GM19452 (cell line): ENCODE results near the gene BICRA.

Experiments used
- ATAC-seq: cut with Tn5 transposase; IDR thresholded peaks from one replicate; pipeline ENCODE4 v1.9.1; 2021; ENCODE audit not compliant: unreplicated experiment

BICRA gene

DNA sequence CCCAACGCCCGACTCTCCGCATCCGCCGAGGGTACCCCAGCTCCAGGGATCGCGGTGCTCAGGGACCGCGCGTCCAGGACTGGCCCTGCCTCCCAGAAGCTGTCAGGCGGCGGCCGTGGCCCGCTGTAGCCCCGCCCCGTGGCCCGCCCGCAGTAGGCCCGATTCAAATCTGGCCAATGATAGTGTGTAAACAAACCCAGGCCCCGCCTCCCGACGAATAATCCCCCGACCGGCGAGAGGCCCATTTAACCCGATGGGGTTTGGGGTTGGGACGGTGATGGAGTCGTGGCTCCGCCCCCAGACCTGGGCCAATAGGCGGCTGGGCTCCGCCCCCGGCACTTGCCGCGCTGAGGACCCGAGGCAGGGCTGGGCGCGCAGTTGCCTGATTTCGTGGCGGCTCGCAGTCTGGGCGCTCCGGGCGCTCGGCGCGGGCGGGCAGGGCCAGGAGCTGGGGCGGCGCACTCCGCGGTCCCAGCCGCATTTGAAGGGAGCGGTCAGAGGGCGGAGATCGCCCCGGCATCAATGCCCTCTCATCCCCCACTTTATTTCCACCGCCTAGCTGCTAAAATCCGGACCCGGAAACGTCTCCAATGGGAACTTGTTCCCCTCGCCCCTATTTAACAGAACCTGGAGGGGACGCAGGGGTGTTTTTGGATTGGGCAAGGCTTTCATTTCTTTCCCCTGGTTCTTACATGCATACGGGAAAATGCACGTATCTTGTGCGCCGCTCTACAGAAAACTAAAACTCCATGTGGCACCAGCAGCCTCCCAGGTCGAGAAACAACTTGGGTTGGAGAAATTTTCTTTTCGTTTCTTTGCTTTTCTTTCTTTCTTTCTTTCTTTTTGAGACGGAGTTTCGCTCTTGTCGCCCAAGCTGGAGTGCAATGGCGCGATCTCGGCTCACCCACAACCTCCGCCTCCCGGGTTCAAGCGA lies 8.4 kb upstream of the BICRA start:
- peak; percentile 96 for ATAC-seq

DNA sequence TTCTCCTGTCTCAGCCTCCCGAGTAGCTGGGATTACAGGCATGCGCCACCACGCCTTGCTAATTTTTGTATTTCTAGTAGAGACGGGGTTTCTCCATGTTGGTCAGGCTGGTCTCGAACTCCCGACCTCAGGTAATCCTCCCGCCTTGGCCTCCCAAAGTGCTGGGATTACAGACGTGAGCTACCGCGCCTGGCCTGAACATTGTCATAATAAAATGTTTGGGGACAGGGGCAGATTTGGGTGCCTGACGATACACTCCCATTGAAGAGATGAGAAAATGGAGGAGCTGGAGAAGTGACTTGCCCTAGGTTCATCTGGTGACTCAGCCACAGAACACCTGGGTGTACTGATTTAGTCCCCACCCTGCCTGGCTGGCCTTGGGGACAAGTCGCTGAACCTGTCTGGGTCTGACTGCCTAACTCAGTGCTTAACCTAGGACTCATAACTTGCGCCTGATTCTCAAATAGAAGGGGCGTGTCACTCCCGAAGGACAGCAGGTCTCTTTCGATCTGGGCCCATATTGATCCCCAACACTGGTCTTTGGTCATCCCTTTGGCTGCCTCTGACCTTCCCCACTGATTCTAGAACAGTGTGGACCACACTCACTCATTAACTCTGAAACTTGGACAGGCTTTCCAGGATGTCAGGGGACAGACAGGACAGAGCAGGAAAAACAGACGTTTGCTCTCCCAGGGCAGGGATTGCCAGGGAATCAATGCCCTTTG lies 7.6 kb upstream of the BICRA start:
- ATAC-seq, result no peak

DNA sequence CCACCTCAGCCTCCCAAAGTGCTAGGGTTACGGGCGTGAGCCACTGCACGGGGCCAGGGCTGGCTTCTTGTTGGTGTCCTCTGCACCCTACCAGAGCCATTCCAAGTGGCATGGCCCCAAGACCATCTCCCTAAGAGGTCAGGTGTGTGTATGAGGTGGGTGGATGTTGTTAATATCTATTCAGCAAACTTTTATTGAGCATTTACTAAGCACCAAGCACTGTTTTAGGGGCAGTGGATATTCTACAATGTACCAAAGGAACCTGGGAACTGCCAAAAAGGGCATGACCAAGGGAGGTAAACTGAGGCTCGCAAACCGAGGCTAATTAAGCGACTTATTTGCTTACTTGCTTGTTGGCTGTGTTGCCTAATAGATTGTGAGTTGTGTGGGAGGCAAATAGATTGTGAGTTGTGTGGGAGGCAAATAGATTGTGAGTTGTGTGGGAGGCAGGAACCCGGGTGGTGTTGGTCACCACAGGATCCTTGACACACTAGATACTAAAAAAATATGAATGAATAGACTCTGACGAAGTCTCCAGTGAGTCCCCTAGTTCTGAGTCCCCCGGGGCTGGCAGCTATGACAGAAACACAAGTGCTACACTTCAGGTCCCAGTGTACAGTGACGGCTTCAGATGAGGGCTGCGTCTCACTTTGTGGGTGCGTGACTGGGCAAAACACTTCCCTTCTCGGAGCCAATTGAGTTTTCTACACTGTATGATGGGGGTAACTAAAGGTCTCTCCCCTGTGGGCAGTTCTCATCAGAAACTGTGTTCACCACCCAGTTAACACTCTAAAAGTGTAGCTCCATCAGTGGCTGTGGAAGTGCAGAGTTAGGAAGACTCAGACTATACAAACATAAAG lies 5.0 kb upstream of the BICRA start:
- ATAC-seq, result no peak

DNA sequence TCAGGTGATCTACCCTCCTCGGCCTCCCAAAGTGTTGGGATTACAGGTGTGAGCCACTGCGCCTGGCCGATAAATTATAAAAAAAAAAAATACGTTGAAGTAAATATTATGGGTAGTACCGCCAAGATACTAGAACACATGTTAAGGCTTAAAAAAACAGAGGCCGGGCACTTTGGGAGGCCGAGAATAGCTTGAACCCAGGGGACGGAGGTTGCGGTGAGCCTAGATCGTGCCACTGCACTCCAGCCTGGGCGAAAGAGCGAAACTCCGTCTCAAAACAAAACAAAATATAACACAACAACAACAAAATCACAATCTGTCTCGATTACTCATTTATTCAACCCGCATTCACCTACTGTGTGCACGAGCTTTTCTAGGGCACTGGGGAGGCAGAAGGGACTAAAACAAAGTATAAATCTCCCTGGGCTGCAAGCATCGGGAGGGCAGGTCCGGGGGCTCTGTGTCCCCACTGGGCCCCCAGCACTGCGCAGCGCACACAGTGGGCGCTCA lies 1.3 kb upstream of the BICRA start:
- no peak for ATAC-seq

DNA sequence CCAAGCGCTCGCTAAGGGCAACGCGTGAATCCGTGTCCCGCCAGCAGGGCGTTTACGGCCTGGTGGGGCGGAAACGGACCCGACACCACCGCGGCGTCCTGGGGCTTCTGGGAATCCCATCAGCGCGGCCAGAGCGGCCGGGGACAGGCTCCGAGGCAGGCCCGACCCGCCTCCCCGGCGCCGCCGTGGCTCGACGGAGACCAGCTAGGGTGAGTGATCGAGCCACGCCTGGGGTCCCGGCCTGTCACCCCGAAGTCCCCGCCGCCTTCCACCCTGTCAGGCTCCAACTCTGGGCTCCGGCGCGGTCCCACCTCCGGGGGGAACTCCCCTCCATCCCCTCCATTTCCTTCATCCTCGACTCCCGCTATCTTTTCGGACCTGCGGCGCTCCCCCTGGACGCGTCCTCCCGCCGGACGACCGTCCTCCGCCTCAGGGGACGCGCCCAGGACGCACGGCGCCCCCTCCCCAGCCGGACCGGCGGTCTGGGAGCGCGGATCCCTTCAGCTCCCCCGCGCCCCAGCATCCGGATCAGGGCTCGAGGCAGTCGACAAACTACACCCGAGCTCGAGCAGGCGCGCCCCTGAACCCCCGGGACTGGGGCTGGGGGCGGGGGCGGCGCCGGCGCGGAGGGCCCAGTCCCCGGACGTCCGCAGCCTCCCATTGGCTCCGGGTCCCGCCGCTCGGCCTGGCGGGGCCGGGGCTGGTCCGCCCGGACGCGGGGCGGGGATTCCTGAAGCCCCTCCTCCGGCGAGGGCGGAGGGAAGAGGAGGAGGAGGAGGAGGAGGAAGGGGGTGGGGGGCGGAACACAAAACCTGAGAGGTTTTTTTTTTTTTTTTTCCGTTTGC lies 638 bp upstream of the BICRA start:
- peak; percentile 83 for ATAC-seq

DNA sequence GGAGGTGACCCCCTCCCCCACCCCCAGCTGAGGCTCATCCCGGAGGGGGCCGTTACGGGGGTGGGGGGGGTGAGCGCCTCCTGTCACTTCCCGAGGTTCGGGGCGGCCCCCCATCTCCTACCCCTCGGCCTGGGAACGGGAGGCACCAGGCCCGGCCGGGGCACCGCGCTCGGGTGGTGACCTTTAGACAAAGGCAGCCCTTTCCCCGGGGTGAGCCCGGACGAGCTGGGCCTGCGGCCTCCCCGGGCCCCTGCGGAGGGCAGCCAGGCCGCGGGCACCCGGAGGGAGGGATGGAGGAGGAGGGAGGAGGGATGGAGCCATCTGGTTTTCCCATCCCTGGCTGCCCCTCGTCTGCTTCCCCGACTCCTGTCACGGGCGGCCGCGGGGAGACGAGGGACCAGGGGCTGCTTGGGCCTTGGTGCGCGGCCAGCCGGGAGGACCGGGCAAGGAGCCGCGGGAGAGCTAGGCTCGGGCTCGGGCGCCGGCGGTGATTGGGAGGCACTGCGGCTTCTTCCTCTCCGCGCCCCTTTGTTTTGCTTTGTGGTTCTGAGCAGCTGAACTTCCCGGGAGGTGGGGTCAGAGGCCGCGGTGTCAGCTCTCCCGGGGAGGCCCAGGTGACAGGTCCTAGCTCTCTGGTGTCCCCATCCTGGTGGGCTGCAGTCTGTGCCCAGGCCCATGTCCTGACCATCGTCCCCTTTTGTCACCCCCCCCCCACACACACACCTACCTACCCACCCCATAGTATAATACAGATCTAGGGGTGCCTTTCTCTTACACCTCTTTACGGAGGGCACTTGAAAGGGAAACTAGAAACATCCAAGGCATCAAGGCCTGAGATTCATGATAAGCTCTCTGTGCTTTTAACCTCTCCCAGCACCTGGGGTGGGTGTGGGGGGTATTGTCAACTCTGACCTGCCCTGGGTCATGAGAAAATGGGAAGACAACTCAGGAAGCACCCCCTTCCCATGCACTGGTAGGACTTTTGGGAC lies 1.3 kb downstream of the BICRA start:
- ATAC-seq, result no peak

DNA sequence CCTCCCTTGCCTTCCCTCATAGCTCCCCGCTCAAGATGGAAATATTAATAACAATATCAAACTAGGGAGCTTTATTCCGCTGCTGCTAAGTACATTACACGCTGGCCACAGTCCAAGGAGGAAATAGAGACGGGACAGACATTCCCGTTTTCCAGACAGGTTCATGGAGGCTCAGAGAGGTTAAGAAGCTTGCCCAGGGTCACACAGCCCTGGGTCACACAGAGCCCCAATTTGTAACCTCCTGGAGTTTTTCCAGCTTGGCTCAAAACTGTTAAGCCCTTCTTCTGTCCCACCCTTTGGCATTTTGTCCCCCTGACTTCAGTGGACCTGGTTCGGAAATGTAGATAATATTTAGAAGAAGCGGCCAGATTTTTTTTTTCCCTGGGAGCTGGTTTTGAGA lies 2.0 kb downstream of the BICRA start:
- ATAC-seq, result no peak

DNA sequence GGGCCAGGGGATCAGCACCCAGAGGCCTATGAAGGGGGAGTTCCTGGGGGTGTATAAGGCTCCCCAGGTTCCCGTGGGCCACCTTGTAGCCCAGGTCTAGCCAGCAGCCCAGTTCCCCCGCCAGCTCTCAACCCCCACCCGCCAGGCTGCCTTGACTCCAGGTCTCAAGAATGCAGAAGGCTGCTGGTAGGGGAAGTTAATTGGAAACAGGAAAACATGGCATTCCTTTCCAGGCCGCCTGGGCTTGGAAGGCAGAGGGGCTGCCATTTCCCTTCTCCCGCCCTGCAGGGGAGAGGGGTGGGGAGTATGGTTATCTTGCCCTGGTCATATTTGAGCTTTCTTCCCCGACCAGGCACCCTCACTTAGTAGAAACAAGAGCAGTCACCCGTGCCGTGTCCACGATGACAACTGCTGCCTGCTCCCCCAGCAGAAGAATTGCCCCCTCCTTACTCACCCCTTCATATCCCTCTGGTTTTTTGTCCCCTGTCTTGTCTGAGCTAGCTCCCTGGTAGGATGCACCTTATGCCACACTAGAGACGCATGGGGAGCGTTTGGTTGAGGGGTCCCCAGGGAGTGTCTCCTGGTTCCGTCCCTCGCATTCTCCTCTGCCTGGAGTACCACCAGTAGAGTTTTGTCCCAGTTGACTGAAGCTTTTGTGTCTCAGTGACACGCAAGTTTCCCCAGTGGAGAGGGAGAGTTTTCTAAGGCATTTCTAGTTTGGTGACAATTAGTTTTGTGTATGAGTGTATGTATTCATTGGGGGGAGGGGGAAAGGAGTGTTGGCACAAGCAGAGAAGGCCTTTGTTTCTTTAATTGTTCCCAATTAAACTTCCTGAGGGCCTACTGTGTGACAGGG lies 4.5 kb downstream of the BICRA start:
- no peak for ATAC-seq

DNA sequence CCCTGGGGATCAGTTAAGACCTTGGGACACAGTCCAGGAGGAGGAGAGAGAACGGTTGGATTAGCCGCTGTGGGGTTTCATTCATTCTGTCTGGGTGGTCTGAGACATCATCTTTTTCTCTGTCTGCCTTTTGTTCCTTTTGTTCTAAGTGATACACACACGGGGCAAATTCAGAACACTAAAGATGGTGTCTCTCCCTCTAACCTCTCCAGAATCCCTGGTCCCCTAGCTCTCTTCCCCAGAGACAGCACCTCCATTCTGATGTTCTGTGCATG lies 5.0 kb downstream of the BICRA start:
- no peak for ATAC-seq

DNA sequence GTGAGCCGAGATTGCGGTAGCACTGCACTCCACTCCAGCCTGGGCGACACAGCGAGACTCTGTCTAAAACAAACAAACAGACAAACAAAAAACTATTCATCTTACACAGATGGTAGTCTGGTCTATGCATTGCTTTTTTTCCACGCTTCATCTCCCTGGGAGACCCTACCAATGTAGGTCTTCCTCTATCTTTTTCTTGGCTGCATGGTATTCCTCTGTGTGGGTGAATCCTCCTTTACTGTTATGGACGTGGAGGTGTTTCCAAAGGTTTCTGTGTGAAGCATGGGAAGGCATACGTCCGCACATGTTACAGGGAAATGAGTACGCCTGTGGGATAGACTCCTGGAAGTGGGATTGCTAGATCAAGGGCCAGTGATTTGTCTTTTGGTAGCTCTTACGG lies 5.6 kb downstream of the BICRA start:
- no peak for ATAC-seq

DNA sequence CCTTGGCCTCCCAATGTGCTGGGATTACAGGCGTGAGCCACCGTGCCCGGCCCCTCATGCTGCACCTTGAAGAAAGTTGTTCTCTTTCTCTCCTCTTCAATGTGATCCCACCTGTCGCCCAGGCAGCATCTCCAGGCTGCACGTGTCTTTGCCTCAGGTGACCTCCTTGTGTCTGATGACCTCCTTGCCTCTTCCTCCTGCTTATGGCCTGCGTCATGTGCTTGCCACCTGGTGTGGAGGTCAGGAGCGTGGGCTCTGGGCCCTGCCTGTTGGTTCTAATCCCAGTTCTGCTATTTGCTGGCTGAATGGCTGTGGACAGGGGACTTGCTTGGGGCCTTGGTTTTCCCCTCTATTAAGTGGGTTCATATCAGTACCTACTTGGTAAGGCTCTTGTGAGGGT lies 6.3 kb downstream of the BICRA start:
- ATAC-seq, result no peak

DNA sequence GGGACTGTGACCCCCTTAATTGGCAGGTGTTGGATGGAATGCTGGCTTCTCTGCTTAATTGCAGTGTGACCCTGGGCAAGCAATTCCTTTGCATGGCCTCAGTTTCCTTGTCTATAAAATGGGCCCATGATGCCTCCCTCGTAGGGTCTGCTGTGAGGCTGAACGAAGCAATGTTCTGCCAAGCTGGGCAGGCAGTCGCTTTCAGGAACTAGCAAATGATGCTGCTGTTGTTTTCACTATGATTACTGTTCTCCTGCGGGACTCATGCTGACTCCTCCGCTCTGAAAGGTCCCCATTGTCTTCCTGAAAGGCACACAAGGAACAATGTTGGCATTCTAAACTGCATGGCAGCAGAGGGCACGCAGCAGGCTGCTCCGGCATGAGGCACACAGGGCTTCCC lies 6.8 kb downstream of the BICRA start:
- ATAC-seq, result no peak

DNA sequence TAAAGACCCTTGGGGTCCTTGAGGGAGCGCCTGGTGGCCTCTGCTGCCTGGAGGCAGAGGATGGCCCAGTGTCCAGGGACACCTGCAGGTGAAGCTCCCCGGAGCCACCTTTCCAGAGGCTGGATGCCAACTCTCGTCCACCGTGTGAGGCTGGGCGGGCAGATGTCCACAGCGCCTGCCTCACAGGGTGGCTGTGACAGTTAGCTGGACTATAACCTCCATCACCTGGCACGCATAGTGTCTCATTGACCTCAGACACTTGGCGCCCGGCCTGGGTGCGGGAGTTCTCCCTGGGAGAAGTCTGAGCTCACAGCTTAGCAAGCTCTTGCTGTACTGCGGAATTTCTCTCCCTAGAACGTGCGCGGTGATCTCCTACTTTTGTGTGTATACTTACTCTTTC lies 9.8 kb downstream of the BICRA start:
- ATAC-seq, result no peak

DNA sequence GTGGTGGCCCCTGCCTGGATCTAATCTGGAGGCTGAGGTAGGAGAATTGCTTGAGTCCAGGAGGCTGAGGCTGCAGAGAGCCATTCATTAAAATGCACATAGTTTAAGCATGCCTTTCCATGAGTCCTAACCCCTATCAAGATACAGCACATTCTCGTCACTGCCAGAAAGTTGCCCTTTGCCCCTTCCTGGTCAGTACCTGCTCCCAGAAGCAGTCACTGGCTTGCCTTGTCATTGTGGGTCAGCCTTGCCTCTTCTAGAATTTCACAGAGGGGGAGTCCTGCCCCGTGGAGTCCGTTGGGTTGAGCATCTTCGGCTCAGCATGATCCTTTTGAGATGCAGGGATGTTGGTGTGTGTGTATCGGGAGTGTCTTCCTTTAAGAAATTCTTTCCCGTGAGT lies 10.8 kb downstream of the BICRA start:
- no peak for ATAC-seq

DNA sequence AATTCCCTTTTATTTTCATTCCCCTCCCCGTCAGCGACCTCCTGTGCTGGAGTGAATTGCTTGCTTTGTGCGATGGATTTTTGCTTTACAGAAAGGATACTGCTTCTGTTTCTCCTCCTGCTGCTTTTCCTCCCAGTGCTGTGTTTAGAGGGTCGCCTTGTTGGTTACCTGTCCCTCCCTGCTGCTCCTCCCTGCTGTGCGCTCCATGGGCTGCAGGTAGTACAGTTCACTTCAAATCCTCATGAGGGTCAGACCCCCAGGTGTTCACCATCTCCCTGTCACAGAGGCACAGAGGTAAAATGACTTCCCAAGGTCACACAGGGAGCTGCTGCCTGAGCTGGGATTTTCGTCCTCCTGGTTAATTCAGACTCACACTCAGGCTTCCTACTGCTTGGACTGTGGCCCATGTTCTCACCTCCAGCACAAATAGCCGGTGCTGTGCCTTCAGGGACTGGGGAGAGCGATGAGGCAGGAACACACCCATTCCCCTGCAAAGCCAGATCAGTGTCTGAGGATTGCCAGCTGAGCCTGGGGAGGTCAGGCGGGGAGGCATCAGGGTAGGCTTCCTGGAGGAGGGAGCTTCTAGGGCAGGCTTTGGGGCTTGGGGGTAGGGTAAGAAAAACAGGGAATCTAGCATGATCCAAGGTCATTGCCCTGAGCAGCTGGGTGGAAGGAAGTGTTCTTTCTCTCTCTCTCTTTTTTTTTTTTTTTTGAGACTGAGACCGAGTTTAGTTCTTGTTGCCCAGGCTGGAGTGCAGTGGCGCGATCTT lies 14.4 kb downstream of the BICRA start:
- ATAC-seq, result no peak

DNA sequence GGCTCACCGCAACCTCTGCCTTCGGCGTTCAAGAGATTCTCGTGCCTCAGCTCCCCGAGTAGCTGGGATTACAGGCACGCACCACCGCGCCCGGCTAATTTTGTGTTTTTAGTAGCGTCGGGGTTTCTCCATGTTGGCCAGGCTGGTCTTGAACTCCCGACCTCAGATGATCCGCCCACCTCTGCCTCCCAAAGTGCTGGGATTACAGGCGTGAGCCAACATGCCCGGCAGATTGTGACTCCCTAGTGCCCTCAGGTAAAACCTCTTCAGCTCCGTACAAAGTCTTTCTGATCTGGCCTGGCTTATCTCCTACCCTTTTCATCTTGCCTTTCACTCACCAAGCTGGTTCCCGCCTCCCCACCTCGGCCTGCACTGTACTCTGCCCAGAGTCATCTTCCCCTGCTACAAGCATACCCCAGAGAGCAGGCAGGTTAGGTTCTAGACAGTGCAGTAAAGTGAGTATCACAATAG lies 15.0 kb downstream of the BICRA start:
- ATAC-seq, result no peak

DNA sequence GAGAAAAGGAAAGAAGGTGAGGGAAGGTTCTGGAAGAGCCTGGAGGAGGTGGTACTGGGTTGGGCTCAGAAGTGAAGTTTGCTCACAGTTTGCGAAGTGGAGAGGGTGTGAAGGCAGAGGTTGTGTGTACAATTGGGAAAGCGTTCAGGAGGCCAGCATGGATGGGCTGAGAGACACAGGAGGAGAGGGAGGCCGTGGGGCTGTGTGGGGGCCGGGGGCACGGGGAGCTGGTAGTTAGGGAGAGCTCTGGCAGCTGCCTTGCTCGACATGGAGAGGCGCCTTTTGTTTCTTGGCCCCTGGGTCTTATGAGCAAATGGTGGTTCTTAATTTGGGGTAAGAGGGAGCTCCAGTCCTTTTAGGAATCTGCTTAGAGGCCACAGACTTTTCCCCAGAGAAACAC lies 16.7 kb downstream of the BICRA start:
- no peak for ATAC-seq

DNA sequence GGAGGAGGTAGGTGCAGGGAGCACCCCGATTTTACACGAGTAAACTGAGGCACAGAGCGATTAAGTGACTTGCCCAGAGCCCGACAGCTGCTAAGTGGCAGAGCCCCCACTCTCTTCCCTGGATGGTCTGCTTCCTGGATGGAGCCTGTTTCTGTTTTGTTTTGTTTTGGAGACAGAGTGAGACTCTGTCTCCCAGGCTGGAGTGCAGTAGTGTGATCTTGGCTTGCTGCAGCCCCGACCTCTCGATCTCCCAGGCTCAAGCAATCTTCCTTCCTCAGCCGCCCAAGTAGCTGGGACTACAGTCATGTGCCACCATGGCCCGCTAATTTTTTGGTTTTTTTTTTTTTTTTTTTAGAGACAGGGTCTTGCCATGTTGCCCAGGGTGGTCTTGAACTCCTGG lies 17.3 kb downstream of the BICRA start:
- no peak for ATAC-seq
